ENCODE results near the gene ZNRF1.
"Not testable (repeated sequence)": the region's sequence is repeated elsewhere in the genome, so short reads cannot be mapped to it uniquely, and the experiment has no call there.

The ZNRF1 gene

DNA sequence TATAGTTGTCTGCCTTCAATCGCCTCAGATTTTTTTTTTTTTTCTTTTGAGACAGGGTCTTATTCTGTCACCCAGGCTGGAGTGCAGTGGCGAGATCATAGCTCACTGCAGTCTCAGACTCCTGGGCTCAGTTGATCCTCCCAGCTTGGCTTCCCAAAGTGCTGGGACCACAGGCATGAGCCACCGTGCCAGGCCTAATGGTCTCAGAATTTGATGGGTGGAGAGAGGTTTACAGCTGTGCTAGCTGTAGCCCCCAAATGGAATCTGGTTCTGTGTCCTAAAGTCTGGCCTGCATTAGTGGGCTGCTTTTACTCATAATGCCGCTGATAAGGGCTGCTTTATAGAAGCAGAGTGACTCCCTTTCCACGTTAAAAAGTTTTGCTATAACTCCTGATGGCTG, 5.1 kb downstream of the ZNRF1 start:
- no peak for DNase-seq

DNA sequence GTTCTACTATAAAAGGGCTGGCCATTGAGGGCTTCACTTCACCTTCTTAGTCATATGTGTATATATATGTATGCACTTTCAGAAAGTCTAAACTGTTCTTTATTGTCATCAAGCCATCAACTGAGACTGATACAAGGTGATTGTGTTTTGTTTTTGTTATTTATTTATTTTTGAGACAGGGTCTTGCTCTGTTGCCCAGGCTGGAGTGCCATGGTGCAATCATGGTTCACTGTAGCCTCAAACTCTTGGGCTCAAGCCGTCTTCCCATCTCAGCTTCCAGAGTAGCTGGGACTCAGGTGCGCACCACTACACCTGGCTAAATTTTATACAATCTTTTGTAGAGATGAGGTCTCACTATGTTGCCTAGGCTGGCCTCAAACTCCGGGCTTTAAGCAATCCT, 5.6 kb downstream of the ZNRF1 start:
- no peak for DNase-seq

DNA sequence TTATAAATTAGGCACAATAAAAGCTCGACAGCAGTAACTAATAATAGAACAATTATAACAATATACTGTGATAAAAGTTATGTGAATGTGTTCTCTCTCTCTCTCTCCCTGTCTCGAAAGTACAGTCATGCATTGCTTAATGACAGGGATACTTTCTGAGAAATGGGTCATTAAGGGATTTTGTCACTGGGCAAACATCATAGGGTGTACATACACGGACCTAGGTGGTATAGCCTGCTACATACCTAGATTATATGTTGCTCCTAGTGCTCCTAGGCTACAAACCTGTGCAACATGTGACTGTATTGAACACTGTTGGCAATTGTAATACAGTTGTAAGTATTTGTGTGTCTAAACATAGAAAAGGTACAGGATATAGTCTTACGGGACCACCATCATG, 6.9 kb downstream of the ZNRF1 start:
- DNase-seq = no peak

DNA sequence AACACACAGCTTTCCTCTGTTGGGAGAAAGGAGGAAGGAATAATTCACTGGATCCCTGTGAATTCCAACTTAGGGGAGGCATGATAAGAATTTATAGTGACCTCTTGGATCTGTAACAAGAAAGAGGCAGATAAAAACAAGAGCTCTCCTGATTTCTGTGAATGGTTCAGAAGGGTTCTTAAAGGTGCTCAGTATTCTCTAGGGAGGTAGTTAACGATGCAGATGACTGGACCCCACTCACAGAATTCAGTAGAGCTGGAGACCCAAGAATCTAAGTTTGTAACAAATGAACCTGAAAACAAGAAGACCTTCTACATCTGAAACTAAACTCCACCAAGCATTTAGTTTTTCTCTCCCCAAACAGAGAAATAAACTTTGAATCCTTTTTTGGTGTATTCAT, 8.6 kb downstream of the ZNRF1 start:
- DNase-seq = no peak

DNA sequence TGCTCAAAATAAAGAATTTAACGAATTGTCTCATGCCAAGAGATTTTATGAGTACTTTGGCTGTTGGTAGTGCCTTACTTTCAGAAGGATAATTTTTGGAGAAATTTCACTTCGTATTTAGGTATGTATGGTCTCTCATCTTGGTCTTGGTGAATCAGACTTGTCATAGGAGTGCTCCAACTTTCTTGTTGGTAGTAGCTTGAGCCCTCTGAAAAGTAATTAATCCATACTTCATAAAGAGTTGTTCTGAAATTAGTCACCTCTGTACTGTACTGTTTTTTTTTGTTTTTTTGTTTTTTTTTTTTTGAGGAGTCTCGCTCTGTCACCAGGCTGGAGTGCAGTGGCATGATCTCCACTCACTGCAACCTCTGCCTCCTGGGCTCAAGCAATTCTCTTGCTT, 11.6 kb downstream of the ZNRF1 start:
- no peak for DNase-seq

DNA sequence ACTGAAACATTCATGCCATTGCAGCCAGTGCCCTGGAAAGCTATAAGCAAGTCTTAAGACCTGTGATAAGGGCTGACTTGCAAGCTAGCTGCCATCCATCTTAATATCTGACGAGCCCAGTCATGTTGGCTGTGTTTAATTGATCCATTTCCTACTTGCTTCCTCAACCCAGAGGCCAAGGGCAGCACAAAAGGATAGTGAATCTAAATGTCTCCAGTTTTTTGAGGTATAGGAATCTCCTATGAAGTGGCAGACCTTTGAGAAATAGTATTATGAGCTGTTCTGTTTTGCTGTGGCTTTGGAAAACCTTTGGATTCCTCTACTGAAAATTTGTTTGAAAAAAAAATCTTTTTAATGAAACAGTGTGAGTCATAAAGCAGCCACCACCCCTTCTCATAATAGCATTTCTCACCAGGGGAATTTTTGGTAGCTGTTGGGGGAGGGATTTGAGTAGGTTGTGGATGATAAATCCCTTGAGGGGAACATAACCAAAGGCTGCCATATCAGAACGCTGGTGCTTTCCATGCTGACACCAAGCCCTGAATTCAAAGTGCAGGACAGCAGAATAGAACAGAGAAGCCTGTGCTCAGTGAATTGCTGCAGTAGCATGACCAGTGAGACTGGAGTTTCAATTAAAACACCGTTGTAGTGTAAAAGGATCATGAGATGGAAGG, 12.9 kb downstream of the ZNRF1 start:
- DNase-seq = no peak

DNA sequence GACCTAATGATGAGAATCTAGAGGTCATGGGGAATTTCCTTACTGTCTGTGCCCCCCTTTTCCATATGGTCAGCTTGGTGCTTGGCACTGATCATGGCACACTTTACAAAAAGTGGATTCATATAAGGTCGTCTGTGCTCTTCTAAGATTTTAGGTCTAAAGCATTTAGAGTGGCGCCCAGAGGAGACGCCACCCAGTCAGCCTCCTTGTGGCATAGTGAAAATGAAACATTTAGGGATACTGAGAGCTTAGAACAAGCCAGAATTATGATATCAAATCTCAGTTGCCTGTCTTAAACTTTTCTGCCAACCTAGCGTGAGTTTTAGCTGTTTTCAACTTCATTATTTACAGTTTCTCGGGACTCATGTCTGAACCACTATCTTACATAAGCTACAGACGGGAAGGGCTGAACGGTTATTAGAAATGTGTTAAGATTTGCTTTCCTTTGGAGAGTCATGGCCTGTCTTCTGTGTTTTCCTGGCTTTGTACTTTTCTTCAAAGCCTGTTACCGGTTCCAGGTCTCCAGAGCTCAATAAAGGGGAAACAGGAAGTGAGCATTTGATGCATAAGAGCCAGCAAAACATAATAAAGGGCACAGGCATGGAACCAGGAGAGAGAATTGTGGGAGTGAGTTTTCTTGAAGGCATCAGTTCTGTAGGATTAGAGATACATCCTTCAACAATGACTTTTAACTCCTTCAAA, 13.7 kb downstream of the ZNRF1 start:
- no peak for DNase-seq

DNA sequence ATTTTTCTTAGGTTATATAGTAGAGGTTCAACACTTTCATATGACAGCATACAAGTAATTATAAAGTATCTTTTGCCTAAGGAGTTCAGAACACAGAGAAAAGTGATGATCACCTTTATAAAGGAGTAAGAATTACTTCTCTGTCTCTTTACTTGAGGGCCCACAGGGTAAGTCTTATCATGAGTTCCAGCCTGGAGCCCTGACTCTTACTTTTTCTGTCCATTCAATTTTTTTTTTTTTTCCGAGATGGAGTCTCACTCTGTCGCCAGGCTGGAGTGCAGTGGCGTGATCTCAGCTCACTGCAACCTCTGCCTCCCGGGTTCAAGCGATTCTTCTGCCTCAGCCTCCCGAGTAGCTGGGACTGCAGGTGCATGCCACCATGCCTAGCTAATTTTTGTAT, 14.3 kb downstream of the ZNRF1 start:
- not testable (repeated sequence) for DNase-seq

DNA sequence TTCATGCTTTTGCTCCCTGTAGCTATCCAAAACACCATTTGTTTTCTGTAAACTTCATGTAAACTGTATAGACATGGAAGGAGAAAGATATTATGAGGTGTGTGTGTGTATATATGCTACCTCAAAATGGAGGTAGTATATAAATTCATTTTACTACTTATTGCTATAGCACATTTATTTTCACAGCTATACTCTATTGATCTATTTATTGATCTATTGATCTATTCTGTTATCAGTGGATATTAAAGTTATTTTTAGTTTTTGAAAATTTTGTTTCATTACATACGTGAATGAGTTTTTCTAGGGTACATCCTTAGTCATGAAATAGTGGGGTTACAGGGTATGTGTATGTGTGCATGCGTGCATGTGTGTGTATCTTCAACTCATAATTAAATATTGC, 15.5 kb downstream of the ZNRF1 start:
- DNase-seq = no peak

DNA sequence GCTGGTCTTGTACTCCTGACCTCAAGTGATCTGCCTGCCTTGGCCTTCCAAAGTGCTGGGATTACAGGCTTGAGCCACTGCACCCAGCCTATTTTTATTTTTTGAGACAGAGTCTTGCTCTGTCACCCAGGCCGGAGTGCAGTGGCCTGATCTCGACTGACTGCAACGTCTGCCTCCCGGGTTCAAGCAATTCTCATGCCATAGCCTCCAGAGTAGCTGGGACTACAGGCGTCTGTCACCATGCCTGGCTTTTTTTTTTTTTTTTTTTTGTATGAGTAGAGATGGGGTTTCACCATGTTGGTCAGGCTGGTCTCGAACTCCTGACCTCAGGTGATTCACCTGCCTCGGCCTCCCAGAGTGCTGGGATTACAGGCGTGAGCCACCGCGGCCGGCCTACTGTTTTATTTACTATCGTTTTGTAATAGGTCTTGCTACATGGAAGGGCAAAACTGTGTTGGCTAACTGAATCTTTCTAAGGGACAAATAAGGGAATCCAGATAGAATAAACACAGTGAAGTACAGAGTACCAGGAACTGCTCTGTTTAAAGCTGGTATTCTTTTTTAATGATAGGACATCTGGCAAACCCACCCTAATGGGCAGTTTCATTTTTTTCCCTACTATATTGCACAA, 17.7 kb downstream of the ZNRF1 start:
- DNase-seq = not testable (repeated sequence)

DNA sequence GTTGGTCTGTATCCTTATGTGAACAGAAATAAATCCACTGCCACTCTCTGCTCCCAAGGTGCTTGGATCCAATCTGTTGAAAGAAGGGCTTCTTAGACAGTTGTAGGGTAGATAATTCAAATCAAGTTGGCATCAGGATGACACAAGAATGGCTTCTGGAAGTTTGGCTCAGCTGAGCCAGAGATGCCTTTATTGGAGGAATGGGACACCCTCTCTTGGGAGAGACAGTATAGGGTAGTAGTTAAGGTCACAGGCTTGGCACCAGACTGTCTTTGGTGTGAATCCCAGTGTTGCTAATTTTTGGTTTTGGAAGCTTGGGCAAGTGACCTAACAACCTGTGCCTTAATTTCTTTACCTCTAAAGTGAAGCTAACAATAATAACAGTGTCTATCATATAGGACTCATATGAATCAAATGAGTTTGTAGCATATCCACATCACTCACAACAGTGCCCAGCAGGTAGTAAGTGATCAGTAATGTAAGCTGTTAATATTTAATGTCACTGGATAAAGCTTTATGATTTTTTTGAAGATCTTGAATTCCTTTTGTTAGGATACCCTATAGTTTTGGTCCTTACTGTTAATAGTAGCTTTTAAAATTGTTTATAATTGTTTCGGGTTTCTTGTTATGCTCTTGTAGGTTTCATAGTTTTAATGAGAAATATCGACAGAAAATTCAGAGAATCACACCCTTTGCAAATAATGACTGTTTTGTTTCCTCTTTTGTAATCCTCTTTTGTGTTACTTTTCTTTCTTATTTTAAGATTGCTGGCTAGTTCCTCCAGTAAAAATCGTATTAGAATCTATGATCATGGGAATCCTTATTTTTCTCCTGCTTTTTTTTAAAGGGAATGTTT, 19.1 kb downstream of the ZNRF1 start:
- no peak for DNase-seq

DNA sequence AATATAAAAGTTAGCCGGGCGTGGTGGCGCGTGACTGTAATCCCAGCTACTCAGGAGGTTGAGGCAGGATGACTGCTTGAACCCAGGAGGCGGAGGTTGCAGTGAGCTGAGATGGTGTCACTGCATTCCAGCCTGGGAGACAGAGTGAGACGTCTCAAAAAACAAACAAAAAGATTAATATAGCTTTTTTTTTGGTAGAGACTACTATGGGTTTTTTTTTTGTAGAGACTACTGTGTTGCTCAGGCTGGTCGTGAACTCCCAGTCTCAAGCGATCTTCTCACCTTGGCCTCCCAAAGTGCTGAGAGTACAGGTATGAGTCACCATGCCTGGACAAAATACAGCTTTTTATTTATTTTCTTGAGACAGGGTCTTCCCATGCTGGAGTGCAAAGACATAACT, 20.2 kb downstream of the ZNRF1 start:
- no peak for DNase-seq

DNA sequence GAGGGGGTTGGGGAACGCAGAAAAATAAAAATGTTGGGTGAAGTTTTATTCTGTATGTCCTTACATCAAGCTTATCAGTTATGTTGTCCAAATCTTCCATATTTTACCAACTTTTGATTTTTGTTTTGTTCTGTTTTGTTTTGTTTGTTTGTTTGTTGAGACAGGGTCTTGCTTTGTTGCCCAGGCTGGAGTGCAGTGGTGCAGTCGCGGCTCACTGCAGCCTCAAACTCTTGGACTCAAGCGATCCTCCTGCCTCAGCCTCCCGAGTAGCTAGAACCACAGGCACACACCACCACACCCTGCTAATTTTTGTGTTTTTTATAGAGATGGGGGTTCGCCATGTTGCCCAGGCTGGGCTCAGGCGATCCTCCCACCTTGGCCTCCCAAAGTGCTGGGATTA, 20.8 kb downstream of the ZNRF1 start:
- no peak for DNase-seq

DNA sequence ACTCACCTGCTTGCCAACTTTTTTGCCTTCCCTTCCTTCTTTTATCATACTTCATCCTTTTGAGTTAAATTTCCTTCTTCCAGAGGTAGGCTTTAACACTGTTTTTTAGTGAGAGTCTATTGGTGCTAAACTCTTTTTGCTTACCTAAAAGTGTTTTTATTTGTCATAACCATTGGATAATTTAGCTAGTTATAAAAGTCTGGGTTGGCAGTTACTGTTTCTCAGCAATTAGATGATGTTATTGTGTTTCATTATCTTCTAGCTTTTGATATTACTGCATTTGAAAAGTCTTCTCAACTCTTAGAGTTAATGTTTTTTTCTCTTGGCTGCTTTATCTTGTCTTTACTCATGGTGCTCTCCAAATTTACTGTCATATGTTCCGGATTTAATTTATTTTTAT, 22.6 kb downstream of the ZNRF1 start:
- DNase-seq = no peak

DNA sequence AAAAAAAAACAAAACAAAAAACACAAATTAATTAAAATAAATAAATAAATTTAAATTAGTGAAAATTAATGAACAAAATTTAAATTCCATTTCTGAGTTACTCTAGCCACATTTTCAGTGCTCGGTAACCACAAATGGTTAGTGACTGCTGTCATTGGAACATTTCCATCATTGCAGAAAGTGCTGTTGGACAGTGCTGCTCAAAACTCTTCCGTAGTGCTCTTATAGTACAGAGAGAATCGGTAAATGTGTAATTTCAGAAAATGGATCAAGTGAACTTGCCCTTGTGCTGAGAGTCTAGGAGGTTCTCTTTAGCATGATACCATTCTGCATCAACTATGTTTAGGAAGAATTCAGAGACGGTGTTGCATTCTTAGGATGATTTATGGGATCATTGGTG, 23.7 kb downstream of the ZNRF1 start:
- DNase-seq = no peak

DNA sequence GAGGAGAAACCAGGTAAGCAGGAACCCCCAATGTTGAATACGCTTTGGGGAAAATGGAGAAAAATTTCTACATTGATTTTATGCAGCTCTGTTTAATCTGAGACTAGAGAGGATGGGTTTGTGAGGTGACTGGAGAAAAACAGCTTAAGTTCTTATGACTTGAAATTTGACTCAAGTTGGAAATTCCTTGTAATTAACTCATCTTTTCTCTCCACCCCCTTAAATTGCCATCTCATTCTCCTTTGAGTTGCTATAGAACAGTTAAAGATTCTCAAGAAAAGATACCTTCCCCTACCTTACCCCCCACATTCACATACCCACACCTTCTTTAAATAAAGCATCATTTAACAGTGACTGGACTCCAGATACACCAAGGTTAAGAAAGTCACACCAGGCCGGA, 24.2 kb downstream of the ZNRF1 start:
- DNase-seq = no peak

DNA sequence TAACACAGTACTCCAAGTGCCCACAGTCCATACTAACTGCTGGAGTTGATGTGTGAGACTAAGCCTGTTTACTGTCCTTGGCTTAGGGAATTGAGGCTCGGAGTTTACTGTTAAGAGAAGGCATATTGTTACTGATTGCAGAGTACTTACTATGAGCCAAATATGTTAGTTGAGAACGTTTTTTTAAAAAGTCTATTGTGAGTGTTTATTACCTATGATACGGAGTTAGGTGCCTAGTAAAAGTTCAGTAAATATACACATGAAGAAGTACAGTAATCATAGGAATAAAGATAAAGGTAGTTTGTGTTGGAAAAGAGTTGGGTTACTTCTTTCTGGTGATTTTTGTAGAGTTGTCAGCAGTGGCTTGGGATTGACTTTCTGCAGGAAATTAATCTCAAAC, 25.4 kb downstream of the ZNRF1 start:
- no peak for DNase-seq

DNA sequence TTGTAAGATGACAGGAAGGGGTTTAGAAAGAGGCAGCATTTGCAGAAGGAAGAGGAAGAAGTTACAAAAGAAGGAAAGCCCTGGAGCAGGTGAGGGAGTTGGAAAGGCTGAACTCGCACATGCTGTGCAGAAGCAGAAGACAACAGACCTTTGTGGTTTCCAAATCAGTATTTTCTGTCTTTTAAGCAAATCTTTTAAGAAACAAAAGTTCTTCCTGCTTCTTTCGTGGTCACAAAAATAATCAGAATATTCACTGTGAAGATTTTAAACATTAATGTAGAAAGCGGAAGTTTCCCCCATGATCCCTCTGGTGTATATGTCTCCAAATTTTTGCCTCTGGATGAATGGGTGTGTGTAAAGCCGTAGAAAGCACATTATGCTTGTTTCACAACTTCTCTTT, 25.8 kb downstream of the ZNRF1 start:
- DNase-seq = no peak

DNA sequence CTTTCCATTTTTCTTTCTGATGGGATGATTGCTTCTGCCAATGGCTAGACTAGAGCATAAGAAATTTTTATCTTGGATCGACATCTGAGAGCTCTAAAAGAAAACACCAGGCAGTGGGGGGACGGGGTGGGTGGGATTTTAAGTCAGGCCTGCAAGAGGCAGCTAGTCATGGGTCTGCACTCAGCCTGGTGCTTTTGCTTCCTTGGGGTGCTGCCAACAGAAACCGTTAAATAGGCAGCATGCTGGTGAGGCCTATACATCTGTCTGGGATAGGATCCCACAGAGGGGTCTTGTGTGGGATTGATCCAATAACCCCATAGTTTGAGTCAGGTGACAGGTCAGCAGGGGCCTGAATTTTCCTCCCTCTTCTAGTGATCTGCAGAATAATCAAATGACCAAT, 26.9 kb downstream of the ZNRF1 start:
- no peak for DNase-seq

DNA sequence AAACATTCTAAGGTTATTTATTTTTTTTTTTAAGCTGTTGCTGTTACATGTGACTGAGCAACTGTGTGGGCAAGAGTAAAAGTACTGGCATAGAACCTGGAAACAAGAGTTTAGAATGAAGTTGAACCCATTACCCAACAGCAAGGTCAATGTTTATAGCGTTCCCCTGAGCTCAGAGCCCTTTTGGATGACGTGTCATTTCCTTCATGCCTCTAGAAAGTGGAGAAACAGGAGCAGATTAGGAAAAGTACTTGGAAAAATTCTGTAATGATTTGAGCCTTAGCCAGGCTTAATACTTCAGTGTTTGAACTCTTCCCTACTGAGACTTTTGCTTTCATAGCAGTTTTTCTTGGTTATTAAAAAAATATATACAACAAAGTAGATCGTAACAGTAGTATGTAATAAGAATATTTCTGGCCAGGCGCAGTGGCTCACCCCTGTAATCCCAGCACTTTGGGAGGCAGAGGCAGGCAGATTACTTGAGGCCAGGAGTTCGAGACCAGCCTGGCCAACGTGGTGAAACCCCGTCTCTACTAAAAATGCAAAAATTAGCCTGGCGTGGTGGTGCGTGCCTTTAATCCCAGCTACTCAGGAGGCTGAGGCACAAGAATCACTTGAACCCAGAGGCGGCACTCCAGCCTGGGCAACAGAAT, 27.5 kb downstream of the ZNRF1 start:
- DNase-seq = not testable (repeated sequence)

DNA sequence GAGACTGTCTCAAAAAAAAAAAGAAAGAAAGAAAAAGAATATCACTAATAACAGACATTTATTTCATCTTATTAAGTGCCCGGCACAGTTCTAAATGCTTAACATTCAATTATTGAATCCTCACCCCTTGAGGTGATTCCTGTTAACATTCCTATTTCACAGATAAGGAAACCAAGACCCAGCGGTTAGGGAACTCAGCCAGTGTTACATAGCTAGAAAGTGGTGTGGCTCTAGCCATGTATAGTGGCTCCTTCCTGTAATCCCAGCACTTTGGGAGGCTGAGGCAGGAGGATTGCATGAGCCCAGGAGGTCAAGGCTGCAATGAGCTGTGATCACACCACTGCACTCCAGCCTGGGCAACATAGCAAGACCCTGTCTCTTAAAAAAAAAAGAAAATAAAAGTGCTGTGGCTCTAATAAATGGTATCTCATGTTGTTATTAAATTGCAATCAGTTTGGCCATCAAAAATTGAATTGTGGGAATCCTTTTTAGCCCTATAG, 28.1 kb downstream of the ZNRF1 start:
- no peak for DNase-seq

DNA sequence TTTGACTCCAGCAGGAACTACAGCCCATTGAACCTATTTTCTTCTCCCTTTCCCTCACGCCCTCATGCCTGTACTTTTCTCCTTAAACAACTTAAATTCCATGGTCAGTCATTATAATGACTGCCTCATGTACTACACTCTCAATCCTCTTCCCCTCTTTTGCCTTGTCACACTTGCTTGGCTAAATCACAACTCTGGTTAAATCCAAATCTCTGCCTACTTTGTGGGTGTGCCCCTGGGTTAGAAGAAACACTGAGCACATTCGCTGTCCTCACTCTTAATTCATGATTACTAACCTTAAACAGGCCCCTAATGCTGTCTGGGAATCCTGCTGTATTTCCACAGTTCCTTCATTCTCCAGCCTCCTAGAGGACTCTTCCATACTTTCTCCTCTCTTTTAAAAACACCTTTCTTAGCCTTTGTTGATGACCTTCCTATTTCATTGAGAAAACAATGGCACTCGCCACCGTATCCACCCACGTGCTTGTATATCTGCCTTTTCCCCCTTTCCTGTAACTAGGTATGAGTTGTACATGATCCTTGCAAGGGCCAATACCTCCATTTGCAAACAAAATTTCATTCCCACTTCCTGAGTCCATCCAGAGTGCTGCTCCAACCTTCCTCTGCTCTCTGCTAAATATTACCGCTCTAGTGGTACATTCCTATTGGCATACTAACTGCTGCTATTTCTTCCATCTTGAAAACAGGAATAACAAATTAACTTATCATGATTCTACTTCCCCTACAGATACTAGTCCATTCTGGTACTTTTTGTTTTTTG, 28.9 kb downstream of the ZNRF1 start:
- no peak for DNase-seq

Data from NCI-H526 treated with DMSO at 0.1 percent for 48 hours (cell line).